HG03135 (cell line): ENCODE measurements around the gene LCN15.
"Not testable (repeated sequence)": the region's sequence is repeated elsewhere in the genome, so short reads cannot be mapped to it uniquely, and the experiment has no call there.

ENCODE experiments used
- ATAC-seq: cut with Tn5 transposase; IDR thresholded peaks from one replicate; pipeline ENCODE4 v1.9.1; 2021; ENCODE audit warnings: mild to moderate bottlenecking, moderate library complexity; ENCODE audit not compliant: unreplicated experiment

LCN15 gene, protein sequence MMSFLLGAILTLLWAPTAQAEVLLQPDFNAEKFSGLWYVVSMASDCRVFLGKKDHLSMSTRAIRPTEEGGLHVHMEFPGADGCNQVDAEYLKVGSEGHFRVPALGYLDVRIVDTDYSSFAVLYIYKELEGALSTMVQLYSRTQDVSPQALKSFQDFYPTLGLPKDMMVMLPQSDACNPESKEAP

GRCh38 chr9:136764301-136764891 lies at the start of gene LCN15:
Gene LCN15 (minus strand): TSS chr9:136764518. CDS start chr9:136764488, 30 bp downstream.
- ATAC-seq: no peak

DNA sequence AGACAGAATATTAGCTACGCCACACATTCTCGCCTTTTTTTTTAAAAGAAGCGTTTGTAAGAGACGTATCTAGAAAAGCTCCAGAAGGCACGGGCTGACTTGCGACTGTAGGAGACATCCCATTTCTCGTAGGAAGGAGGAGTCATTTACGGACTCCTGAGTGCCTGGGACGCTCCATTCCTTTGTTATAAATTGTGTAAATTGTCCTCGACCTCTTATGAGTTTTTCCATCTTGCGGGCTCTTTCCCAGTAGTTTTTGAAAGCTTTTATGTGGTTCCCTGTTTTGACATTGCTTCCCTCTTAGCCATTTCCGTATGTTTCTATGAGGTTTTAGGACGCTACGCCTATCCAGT lies 44.5 kb upstream of the LCN15 start:
- no peak for ATAC-seq

DNA sequence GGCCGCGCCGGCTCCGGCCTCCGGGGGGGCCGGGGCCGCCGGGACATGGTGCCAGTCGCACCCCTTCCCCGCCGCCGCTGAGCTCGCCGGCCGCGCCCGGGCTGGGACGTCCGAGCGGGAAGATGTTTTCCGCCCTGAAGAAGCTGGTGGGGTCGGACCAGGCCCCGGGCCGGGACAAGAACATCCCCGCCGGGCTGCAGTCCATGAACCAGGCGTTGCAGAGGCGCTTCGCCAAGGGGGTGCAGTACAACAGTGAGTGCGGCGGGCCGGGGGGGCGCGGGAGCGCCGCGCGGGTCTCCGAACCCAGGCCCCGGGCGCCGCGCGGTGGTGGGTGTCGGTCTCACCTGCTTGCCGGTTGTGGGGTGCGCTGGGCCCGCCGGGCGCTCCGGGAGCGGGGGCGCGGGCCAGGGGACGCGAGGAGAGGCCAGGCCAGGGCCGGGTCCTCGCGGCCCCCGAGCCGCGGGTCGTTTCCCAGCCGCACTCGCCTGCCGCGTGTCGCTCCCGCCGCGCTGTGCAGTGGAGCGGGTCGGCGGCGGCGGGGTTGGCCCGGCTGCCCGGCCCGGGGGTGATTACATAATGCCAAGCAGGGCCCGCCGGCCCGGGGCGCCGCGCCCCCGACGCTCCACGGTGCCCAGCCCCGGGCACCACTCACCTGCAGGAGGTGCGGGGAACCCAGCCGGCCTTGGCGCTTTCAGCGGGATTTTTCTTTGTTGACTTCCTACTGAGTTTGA lies 43.9 kb upstream of the LCN15 start:
- ATAC-seq: peak; percentile 26

- ATAC-seq: peak; percentile 58
Measured at GRCh38 chr9:136807281-136808074, 43.2 kb upstream of the LCN15 start, which contains the start of gene RABL6. Gene RABL6 (plus strand): TSS chr9:136807948. CDS start chr9:136808197, 249 bp downstream.

GRCh38 chr9:136806631-136807201 lies 42.4 kb upstream of the LCN15 start:
- ATAC-seq: no peak

GRCh38 chr9:136806067-136806466 lies 41.7 kb upstream of the LCN15 start:
- no peak for ATAC-seq

DNA sequence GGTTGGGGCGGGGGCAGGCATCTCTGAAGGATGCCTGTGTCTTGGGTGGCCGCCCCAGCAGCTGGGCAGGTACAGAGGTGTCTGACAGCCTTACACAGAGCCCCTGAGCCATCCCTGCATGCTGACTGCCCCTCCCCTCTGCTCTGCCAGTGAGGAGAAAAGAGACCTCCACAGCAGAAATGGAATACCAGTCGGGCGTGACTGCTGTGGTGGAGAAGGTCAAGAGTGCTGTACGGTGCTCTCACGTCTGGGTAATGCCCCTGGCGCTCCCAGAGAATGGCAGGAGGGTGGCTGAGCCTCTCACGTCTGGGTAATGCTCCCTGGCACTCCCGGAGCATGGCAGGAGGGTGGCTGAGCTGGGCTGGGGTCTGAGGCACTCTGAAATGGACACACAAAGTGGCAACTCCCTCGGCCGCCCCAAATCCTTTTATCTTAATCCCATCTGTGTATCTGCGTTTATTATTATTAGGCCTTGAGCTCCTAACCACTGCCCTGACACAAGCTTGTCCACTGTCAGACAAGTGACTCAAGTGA lies 41.0 kb upstream of the LCN15 start:
- no peak for ATAC-seq

DNA sequence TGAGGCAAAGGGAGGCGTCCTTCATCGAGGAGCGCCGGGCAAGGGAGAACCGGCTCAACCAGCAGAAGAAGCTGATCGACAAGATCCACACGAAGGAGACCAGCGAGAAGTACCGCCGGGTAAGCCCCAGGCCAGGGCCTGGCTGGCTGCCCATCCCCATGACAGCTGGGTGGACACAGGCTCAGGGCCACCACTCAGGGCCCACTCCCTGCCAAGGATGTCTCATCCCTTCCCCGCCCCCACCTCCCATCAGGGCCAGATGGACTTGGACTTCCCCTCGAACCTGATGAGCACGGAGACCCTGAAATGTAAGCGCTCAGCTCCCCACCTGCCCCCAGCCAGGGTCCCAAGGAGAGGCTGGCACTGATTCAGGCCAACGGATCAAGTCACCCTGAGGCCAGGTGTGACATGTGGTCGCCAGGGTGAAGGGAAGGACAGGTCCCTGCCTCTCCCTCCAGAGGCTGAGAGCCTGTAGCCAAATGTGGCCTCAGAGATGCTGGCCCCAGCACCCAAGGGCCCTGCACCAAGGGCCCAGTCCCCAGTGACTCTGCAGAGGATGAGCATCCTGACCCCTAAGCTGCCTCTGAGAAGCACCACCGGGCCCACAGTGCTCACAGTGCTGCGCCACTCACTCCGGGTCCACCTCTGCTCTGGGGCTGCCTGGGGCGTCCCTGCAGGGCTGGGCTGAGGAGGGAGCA lies 40.3 kb upstream of the LCN15 start:
- no peak for ATAC-seq

DNA sequence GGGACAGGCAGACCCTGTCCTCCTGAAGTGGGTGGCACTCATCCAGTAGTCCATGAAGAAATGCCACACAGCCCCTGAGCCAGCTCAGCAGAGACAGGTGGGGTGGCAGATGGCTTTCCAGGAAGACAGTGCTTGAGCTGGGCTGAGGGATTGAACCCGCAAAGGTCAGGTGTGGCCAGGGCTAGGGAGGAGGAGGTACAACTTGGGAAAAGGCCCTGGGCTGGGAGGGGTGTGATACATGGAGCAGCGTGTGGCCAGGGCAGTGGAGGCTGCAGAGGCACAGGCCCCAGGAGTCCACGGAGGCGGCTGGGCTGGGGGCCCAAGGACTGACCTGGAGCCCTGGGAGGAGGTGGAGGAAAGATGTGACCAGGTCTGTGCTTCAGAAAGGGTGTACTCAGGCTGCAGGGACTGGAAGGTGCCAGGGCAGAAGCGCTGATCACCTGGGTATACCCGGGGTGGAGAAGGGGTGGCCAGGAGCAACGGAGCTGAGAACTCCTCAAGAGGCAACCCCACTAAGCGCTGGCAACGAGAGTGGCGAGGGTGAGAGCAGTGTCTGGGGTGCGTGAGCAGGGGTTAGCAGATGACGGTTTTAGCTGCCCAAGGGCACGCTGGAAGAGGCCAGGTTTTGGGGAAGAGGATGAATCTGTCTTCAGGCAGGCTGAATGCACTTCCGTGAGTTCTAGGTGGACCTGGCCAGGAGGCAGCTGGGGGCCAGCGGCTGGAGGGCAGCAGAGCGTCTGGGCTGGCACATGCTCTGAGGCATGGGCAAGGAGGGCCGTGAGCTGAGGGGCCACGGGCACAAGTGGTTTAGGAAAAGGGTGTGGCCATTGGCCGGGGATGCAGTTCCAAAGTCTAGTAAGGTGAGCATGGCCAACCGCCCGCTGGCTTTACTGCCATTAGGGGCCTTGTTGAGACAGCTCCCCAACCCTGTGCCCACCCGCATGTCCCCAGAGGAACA lies 39.5 kb upstream of the LCN15 start:
- ATAC-seq: no peak

DNA sequence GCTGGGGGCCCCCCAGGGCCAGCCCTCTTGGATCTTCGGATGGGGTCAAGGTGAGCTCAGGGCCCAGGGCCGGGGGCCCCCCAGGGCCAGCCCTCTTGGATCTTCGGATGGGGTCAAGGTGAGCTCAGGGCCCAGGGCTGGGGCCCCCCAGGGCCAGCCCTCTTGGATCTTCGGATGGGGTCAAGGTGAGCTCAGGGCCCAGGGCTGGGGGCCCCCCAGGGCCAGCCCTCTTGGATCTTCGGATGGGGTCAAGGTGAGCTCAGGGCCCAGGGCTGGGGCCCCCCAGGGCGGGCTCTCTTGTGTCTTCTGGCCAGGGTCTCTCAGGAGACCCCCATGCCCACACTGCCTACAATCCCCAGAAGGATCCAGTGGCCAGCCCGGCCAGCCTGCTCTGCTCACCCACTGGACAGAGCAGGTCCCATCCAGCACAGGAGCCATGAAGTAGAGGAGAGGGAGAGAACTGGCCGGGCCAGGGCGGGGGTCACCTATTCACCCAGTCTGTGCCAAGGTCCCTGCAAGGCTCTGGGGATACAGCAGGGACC lies 38.8 kb upstream of the LCN15 start:
- not testable (repeated sequence) for ATAC-seq

GRCh38 chr9:136802321-136802720 lies 38.0 kb upstream of the LCN15 start:
- ATAC-seq: no peak

DNA sequence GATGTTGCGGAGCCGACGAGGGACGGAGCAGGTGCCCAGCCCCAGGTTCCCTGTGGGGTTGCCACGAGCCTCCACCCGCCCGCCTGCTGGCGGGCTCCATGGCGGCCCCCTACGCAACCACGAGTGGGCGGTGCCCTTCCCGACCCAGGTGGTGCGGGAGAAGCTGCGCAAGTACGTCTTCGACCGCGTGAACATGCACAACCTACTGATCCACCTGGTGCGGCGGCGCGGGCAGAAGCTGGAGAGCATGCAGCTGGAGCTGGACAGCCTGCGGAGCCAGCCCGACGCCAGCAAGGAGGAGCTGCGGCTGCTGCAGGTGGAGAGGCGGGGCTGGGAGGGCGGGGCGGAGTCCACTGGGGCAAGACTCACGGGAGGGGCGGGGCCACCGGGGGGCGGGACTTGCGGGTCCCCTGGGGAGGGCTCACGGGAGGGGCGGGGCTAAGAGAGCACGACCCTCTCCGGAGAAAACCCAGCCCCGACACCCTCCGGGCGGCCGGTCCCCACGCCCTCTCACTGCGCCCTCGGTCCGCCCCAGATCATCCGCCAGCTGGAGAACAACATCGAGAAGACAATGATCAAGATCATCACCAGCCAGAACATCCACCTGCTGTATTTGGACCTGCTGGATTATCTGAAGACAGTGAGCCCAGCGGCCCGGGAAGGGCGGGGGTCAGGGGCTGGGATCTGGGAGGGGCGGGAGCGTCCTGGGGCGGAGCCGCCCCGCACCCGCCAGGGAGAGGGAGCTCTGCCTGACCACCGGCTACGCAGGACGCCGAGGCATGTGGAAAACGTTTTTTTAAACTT lies 35.7 kb upstream of the LCN15 start:
- ATAC-seq: no peak

GRCh38 chr9:136799079-136799853 lies 34.9 kb upstream of the LCN15 start:
- no peak for ATAC-seq

- ATAC-seq: no peak
Measured at GRCh38 chr9:136798708-136799078, 34.4 kb upstream of the LCN15 start.

DNA sequence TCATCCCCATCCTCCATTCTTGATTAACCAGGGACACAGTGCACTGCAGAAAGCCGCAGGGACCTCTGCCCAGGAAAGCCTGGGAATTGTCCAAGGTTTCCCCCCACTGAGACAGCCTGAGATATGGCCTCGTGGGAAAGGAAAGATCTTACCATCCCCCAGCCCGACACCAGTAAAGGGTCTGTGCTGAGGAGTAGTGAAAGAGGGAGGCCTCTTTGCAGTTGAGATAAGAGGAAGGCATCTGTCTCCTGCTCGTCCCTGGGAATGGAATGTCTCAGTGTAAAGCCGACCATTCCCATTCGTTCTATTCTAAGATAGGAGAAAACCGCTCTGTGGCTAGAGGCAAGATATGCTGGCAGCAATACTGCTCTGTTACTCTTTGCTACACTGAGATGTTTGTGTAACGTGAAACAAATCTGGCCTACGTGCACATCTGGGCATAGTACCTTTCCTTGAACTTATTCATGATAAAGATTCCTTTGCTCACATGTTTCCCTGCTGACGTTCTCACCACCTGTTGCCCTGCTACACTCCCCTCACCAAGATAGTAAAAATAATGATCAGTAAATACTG lies 32.5 kb upstream of the LCN15 start:
- not testable (repeated sequence) for ATAC-seq

GRCh38 chr9:136796238-136796774 lies 32.0 kb upstream of the LCN15 start, which contains the start of gene CCDC183:
Gene CCDC183 (plus strand): TSS chr9:136796338. CDS start chr9:136796398, 60 bp downstream.
- ATAC-seq: no peak

- ATAC-seq: no peak
Measured at GRCh38 chr9:136795000-136795348, 30.7 kb upstream of the LCN15 start.
